ENCODE data around the gene HAUS7. TPM values are rescaled to one million over a fixed set of nuclear protein-coding genes. Genes with fewer than 3 reads are reported as not detected.

The HAUS7 gene
- total RNA-seq, 1 experiment from 2014 or later: 28.9 TPM

GRCh38 chrX:153414856-153415510 is 55.4 kb downstream of the HAUS7 start:
- no TSS peak for BruUV-seq (replicated peaks)
- CTCF ChIA-PET: no interaction called here

More at GRCh38 chrX:153414856-153415510, 55.4 kb downstream of the HAUS7 start:
- TF ChIP-seq RAD21 (IDR thresholded peaks at IDR 0.05; ENCODE audit: low read depth) (no peak), EZH2phosphoT487 (IDR thresholded peaks at IDR 0.05; ENCODE audit: borderline replicate concordance) (no peak), ELF1 (IDR thresholded peaks at IDR 0.05; ENCODE audit: borderline replicate concordance, low read depth) (no peak), CBX3 (IDR thresholded peaks at IDR 0.05; ENCODE audit: low read depth) (no peak), SIN3A (IDR thresholded peaks at IDR 0.05; ENCODE audit: low read depth) (no peak), ATF3 (IDR thresholded peaks at IDR 0.05) (no peak), POLR2AphosphoS5 (IDR thresholded peaks at IDR 0.05; ENCODE audit: low read depth, low read length) (no peak), TCF7L2 (IDR thresholded peaks at IDR 0.05; ENCODE audit: borderline replicate concordance, extremely low read depth, insufficient read depth, insufficient read length) (no peak), ZFX (IDR thresholded peaks at IDR 0.05) (no peak), CEBPB (IDR thresholded peaks at IDR 0.05; ENCODE audit: low read depth) (no peak), FOSL1 (IDR thresholded peaks at IDR 0.05; ENCODE audit: low read depth) (no peak), EGR1 (IDR thresholded peaks at IDR 0.05; ENCODE audit: low read depth) (no peak), MAX (IDR thresholded peaks at IDR 0.05) (no peak), SRF (IDR thresholded peaks at IDR 0.05; ENCODE audit: low read depth) (no peak), REST (IDR thresholded peaks at IDR 0.05; ENCODE audit: low read depth) (no peak), EZH2 (IDR thresholded peaks at IDR 0.05) (no peak), ZBTB33 (IDR thresholded peaks at IDR 0.05; ENCODE audit: extremely low read depth, insufficient replicate concordance, low read length) (no peak)
- no peaks in the 10 kb centered on the region for H3K27me3 ChIP-seq (ENCODE audit: insufficient read depth, low read length)
- POLR2A ChIA-PET: no interaction called here
- H3K9me2 ChIP-seq (ENCODE audit: insufficient read depth): no peaks in the 10 kb centered on the region
- H3K36me3 ChIP-seq (ENCODE audit: control insufficient read depth in 1 of 2, insufficient read depth in 2 of 2, low read length in 2 of 2): no peaks in the 10 kb centered on the region
- RAD21 ChIA-PET (ENCODE audit: low non-redundant PET in 1 of 2, low total read pairs in 2 of 2, uncharacterized antibody in 2 of 2, unreplicated experiment in 2 of 2): no interaction called here
- no peaks in the 10 kb centered on the region for H3K9me3 ChIP-seq (ENCODE audit: control insufficient read depth in 1 of 2, insufficient read depth in 1 of 2, low read depth in 1 of 2, low read length in 2 of 2)
- DNase-seq (ENCODE audit: low read depth, low spot score) (no peak), ATAC-seq (no peak)
- H3K4me2 ChIP-seq (ENCODE audit: low read length): no peak overlapping the region
- no peaks in the 10 kb centered on the region for H4K20me1 ChIP-seq (ENCODE audit: insufficient read depth)
- no peak overlapping the region for H3K27ac ChIP-seq (ENCODE audit: low read depth, low read length)
- H3K79me2 ChIP-seq (ENCODE audit: insufficient read depth, low read length): no peaks in the 10 kb centered on the region
- H3K4me3 ChIP-seq (replicated peaks in 1 of 2; ENCODE audit: low read depth in 1 of 2, low read length in 2 of 2): no peak overlapping the region
- intact Hi-C loops (cut with micrococcal nuclease): no loop called here
- H2AFZ ChIP-seq (ENCODE audit: low read depth, low read length, poor library complexity, severe bottlenecking): no peak overlapping the region
- no peak overlapping the region for H3K9ac ChIP-seq (ENCODE audit: low read length)
- no peaks in the 10 kb centered on the region for H3K4me1 ChIP-seq (ENCODE audit: control insufficient read depth in 1 of 2, insufficient read depth in 2 of 2, low read length in 2 of 2)

Data from HCT116 (cell line).